ENCODE data around the gene CLIC1. TPM values are rescaled to one million over a fixed set of nuclear protein-coding genes. Genes with fewer than 3 reads are reported as not detected.

Gene CLIC1
- total RNA-seq (2014; rRNA removed; shearing (Covaris generic)), result 226 and 269 TPM in 2 replicates
- 269 and 296 TPM in 2 replicates for polyA plus RNA-seq (2016; fragmentation: Nextera tagmentation; extraction: Ambion mirVana)
- long read RNA-seq, transcript CLIC1-210 (7 exons, 1,098 nt), result minor isoform, 8 of 261 reads
- long read RNA-seq, transcript CLIC1-208 (6 exons, 1,254 nt), result major isoform, 218 of 261 reads
- long read RNA-seq, partial matches to known transcripts, result 3 of 261 reads
- long read RNA-seq, other reads (novel, unspliced or antisense), result 28 of 261 reads

DNA sequence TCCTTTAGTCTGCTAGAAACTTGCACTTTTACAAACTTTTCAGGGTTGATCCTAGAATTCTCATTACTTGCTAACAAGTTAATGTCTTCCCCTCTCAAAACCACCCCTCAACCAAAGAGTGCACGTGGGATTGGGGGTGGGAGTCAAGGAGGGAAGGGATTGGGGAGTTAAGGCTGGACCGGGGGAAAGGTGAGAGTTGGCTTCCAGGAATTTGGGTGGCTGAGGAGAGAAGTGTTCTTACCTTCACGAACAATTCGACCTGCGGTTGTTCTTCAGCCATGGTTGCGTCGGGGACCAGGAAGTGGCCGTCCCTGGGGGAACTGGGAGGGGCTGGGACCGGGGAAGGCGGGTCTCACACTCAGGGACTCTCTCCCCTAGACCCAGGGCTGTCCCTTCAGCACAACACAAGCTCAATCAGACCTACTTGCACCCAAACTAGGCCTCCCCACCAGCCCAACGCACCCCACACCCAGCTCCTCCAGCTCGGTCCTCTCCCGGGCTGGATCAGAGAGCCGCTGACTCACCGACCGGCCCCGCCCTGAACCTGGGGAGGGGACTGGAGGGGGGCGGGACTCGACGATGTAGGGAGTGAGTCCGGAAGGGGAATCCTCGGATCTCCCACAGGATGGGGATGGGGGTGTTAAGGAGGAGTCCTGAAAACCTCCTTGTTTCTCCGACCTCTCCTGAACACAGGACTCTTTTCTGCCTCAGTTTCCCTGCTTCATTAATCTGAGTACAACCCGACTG lies at the start of gene CLIC1:
Gene CLIC1, minus strand, starts transcription at position 510 of the 747 bp plus-strand sequence. Its CDS starts 230 bp downstream, at position 280.
- H3K9me3 Mint-ChIP-seq, result no peaks in the 10 kb centered on the region; the same call in 2 of the 3 replicates
- Histone ChIP-seq H3K27me3 (ENCODE audit: insufficient read depth) (no peaks in the 10 kb centered on the region), H3K36me3 (ENCODE audit: insufficient read depth) (peaks cover 26% of the 10 kb centered on the region), H3K27ac (ENCODE audit: low read depth) (peak within 1 kb of the TSS; percentile 58; the same call in 1 of the 2 replicates), H3K9me2 (ENCODE audit: insufficient read depth) (no peaks in the 10 kb centered on the region), H3F3A (replicated peaks; ENCODE audit: low read depth) (peaks cover 55% of the 10 kb centered on the region), H4K20me1 (replicated peaks; ENCODE audit: insufficient read depth) (peaks cover 11% of the 10 kb centered on the region; the same call in 1 of the 2 replicates), H3K4me1 (ENCODE audit: insufficient read depth) (peaks cover 44% of the 10 kb centered on the region), H3K4me3 (peak within 1 kb of the TSS; percentile 96), H3K4me2 (peak within 1 kb of the TSS; percentile 91), H3K79me2 (replicated peaks; ENCODE audit: insufficient read depth) (peaks cover 27% of the 10 kb centered on the region), H2AFZ (peak within 1 kb of the TSS; percentile 83)
- DNase-seq (ENCODE audit: low spot score) (peak; percentile 90), ATAC-seq (peak; percentile 43)
- peaks cover 45% of the 10 kb centered on the region for H3K4me1 Mint-ChIP-seq
- peaks cover 33% of the 10 kb centered on the region for H3K27me3 Mint-ChIP-seq (ENCODE audit: insufficient read depth, low read depth, poor library complexity)
- peaks cover 39% of the 10 kb centered on the region for H3K36me3 Mint-ChIP-seq (ENCODE audit: low read depth)
- H3K4me3 Mint-ChIP-seq, result peak within 1 kb of the TSS; percentile 92
- H3K27ac Mint-ChIP-seq, result peak within 1 kb of the TSS; percentile 43
- TF ChIP-seq CTCF (conservative IDR thresholded peaks at IDR 0.05; ENCODE audit: low read depth in 2 of 2) (no peak), POLR2AphosphoS5 (IDR thresholded peaks at IDR 0.05; ENCODE audit: low read depth) (peak; percentile 87)

DNA sequence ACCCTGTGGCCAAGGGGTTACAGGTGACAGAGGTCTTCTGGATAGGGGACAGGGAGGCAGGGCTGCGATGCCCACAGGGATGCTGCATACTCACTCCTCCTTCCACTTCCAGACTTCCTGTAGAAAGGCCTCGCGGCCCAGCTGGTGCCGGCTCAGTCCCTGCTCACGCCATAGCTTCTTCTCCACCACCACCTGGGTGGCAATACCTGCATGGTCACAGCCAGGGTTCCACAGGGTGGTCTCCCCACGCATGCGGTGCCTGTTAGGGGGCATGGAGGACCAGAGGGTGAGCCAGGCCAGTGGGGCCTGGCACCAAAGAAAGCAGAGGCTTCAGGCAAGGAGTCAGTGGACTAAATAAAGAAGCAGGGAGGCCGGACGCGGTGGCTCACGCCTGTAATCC lies 49.1 kb upstream of the CLIC1 start:
- DNase-seq (ENCODE audit: low spot score) (no peak), ATAC-seq (no peak)
- Mint-ChIP-seq H3K27me3 (ENCODE audit: insufficient read depth, low read depth, poor library complexity) (peaks cover 11% of the 10 kb centered on the region), H3K36me3 (ENCODE audit: low read depth) (peaks cover 55% of the 10 kb centered on the region), H3K4me3 (no peak overlapping the region), H3K9me3 (no peaks in the 10 kb centered on the region), H3K27ac (no peak overlapping the region), H3K4me1 (no peaks in the 10 kb centered on the region)
- Histone ChIP-seq H3F3A (replicated peaks; ENCODE audit: low read depth) (no peaks in the 10 kb centered on the region; the same call in 1 of the 2 replicates), H3K4me2 (no peak overlapping the region), H3K36me3 (ENCODE audit: insufficient read depth) (peaks cover 8% of the 10 kb centered on the region), H3K4me3 (no peak overlapping the region), H3K9me2 (ENCODE audit: insufficient read depth) (no peaks in the 10 kb centered on the region), H3K27me3 (ENCODE audit: insufficient read depth) (no peaks in the 10 kb centered on the region), H4K20me1 (replicated peaks; ENCODE audit: insufficient read depth) (no peaks in the 10 kb centered on the region; the same call in 1 of the 2 replicates), H3K27ac (ENCODE audit: low read depth) (no peak overlapping the region), H2AFZ (no peak overlapping the region), H3K79me2 (replicated peaks; ENCODE audit: insufficient read depth) (no peaks in the 10 kb centered on the region), H3K4me1 (ENCODE audit: insufficient read depth) (no peaks in the 10 kb centered on the region)
- TF ChIP-seq REST (IDR thresholded peaks at IDR 0.05; ENCODE audit: unreplicated experiment), result no peak
- no peak for TF ChIP-seq STAT1 (IDR thresholded peaks at IDR 0.05; ENCODE audit: unreplicated experiment)
- TF ChIP-seq, protein P1, sequence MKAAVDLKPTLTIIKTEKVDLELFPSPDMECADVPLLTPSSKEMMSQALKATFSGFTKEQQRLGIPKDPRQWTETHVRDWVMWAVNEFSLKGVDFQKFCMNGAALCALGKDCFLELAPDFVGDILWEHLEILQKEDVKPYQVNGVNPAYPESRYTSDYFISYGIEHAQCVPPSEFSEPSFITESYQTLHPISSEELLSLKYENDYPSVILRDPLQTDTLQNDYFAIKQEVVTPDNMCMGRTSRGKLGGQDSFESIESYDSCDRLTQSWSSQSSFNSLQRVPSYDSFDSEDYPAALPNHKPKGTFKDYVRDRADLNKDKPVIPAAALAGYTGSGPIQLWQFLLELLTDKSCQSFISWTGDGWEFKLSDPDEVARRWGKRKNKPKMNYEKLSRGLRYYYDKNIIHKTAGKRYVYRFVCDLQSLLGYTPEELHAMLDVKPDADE (IDR thresholded peaks at IDR 0.05), result no peak
- TF ChIP-seq JUNB (IDR thresholded peaks at IDR 0.05; ENCODE audit: unreplicated experiment), result no peak
- TF ChIP-seq POLR2AphosphoS5 (IDR thresholded peaks at IDR 0.05; ENCODE audit: low read depth), result no peak
- TF ChIP-seq EZH2 (IDR thresholded peaks at IDR 0.05; ENCODE audit: low read depth, unreplicated experiment), result no peak
- no peak for TF ChIP-seq ZNF114 (CRISPR knock-in tag; IDR thresholded peaks at IDR 0.05)
